Psoas muscle (tissue), 8 donors: Measurements from ENCODE around the gene P3H4. TPM values are rescaled to one million over a fixed set of nuclear protein-coding genes. Genes with fewer than 3 reads are reported as not detected.
"Not testable (repeated sequence)": the region's sequence is repeated elsewhere in the genome, so short reads cannot be mapped to it uniquely, and the experiment has no call there.

Experiments used
- ATAC-seq, 4 donors: fragments of 200-7000 bp; cut with Tn5 transposase; one replicate each; pipeline ENCODE4 v1.9.1; 2020; ENCODE audit warnings: moderate library complexity in 3 of 4, mild to moderate bottlenecking in 2 of 4
- DNase-seq, 2 donors: peaks; one replicate each; pipeline ENCODE4 v3.0.0-alpha.2; 2020
- H3K27ac ChIP-seq: fragments of 200-600 bp; one replicate; pipeline ENCODE4 v1.8.0; 2022
- H3K27me3 ChIP-seq, 3 donors: fragments of 200-600 bp in 1 of 3; one replicate each; pipeline versions ENCODE4 v1.6.1 to v1.8.0; 2013 to 2022; ENCODE audit warnings: low read length in 2 of 3, mild to moderate bottlenecking in 2 of 3, moderate library complexity in 1 of 3; ENCODE audit not compliant: insufficient read depth in 3 of 3
- H3K36me3 ChIP-seq, 2 donors: fragments of 200-600 bp in 1 of 2; one replicate each; pipeline versions ENCODE4 v1.6.1 to v1.8.0; 2013 to 2022; ENCODE audit warnings: low read depth in 1 of 2, mild to moderate bottlenecking in 1 of 2, moderate library complexity in 1 of 2; ENCODE audit not compliant: insufficient read depth in 1 of 2
- H3K4me1 ChIP-seq: fragments of 200-600 bp; one replicate; pipeline ENCODE4 v1.8.0; 2022
- H3K4me3 ChIP-seq: fragments of 200-600 bp; one replicate; pipeline ENCODE4 v1.8.0; 2022; ENCODE audit warnings: mild to moderate bottlenecking
- H3K9me3 ChIP-seq: fragments of 200-600 bp; one replicate; pipeline ENCODE4 v1.8.0; 2022
- CTCF ChIP-seq: fragments of 200-600 bp; IDR thresholded peaks from one replicate; pipeline ENCODE4 v1.8.0; 2022; ENCODE audit warnings: antibody characterized with exemption
- WGBS, 3 donors: extraction: QIAGEN DNeasy Blood & Tissue Kit; methylation state at CpG; one replicate each; pipeline versions ENCODE4 v1.1.6 to v1.1.7; 2013; 5-methylcytosine and 5-hydroxymethylcytosine counted together
- intact Hi-C, 2 donors: fragments of 100-400 bp; cut with DNase I; formaldehyde crosslinking; loops; one replicate each; pipeline versions ENCODE4 v1.11.0 to v1.14.2; 2022
- polyA plus RNA-seq, 3 donors: library from polyadenylated mRNA; stranded (reverse); fragments of 200-250 nt; gene quantifications; one replicate each; pipeline ENCODE4 v1.2.3, GENCODE V29; 2013
- total RNA-seq, 4 donors: library from RNA; stranded (reverse); fragmentation: NEBNext Ultra II Directional in 2 of 4; extraction: Animal tissue kit (Norgen Biotek cat#: 25700) in 2 of 4; gene quantifications; one replicate each; pipeline versions ENCODE4 v1.2.1 to v1.2.4, GENCODE V29; 2021 to 2023
- donor health status: healthy with polysubstance abuse.
- donor health status: DM: no; HTN: no; CAD: no; lungs with moderate emphysema.
- donor health status: Bipolar disorder and iron deficiency.
- donor health status: healthy.
- donor health status: DM: yes; HTN: yes; CAD: no.
- donor health status: DM: no; HTN: no; CAD: no.
- donor health status: DM: no; HTN: no; CAD: no.
- donor health status: DM: yes; HTN: yes; CAD: no.

The P3H4 gene
- total and polyA plus RNA-seq, 7 donors, result 0.58 to 3.4 (median 1.7) TPM

- intact Hi-C loops, result no loop called here
- Histone ChIP-seq H3K9me3 (no peaks in the 10 kb centered on the region), H3K36me3 (peaks cover 0 to under 1% of the 10 kb centered on the region in 2 donors), H3K27me3 (no peaks in the 10 kb centered on the region), H3K4me1 (peaks cover 69% of the 10 kb centered on the region), H3K27ac (peak overlapping the region; percentile 80), H3K4me3 (no peak overlapping the region)
- no peak for TF ChIP-seq CTCF
- DNase-seq, result peak; percentile 68 to 88
- peak; percentile 2 to 57 (median 29) for ATAC-seq
- 7 to 15% (median 12%) methylated on average over 12 of the region's 12 CpGs for WGBS, 3 donors
Measured at GRCh38 chr17:41777574-41778188, 34.1 kb downstream of the P3H4 start.

GRCh38 chr17:41777157-41777573 lies 34.6 kb downstream of the P3H4 start:
- Histone ChIP-seq H3K4me3 (peak overlapping the region; percentile 19), H3K27me3 (no peaks in the 10 kb centered on the region), H3K36me3 (peaks cover 0 to 5% of the 10 kb centered on the region in 2 donors), H3K9me3 (no peaks in the 10 kb centered on the region), H3K27ac (peak overlapping the region; percentile 80), H3K4me1 (peaks cover 64% of the 10 kb centered on the region)
- peak; percentile 37 for TF ChIP-seq CTCF
- WGBS, 3 donors, result 2 to 8% (median 4%) methylated on average over 4 of the region's 4 CpGs
- intact Hi-C loops, result no loop called here
- DNase-seq (peak; percentile 49 to 85), ATAC-seq (peak; percentile 56 to 72 (median 68))

DNA sequence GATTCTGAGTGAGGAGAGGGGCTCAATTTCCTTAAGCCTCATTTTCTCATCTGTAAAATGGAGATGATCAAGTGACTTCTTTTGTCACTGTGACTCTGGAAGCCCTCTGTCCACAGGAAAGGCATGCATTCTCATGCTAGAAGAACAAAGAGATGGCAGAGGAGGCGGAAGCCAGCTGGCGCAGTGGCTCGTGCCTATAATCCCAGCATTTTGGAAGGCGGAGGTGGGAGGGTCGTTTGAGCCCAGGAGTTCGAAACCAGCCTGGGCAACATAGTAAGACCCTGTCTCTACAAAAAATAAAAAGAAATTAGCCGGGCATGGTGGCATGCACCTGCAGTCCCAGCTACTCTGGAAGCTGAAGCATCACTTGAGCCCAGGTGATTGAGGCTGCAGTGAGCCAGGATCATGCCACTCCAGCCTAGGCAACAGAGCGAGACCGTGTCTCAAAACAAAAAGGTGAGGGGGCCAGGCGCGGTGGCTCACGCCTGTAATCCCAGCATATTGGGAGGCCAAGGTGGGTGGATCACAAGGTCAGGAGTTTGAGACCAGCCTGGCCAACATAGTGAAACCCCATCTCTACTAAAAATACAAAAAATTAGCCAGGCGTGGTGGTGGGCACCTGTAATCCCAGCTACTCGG lies 35.4 kb downstream of the P3H4 start:
- H3K4me1 ChIP-seq, result peaks cover 56% of the 10 kb centered on the region
- peak overlapping the region; percentile 80 for H3K27ac ChIP-seq
- intact Hi-C loops, H3K9me3 ChIP-seq, ATAC-seq, H3K36me3 ChIP-seq, DNase-seq, H3K27me3 ChIP-seq: not testable (repeated sequence)
- peak overlapping the region; percentile 23 for H3K4me3 ChIP-seq
- WGBS, 3 donors, result 57 to 75% (median 59%) methylated on average over 14 of the region's 14 CpGs

- H3K4me1 ChIP-seq, result peaks cover 52% of the 10 kb centered on the region
- peak overlapping the region; percentile 80 for H3K27ac ChIP-seq
- intact Hi-C loops, result no loop called here
- H3K27me3 ChIP-seq, result no peaks in the 10 kb centered on the region
- H3K36me3 ChIP-seq, result peaks cover 0 to 15% of the 10 kb centered on the region in 2 donors
- H3K4me3 ChIP-seq, result peak overlapping the region; percentile 23
- DNase-seq (peak in 1 of 2 donors; percentile 83), ATAC-seq (peak; percentile 36 to 78 (median 72))
- no peaks in the 10 kb centered on the region for H3K9me3 ChIP-seq
- WGBS, 3 donors, result 20 to 25% (median 25%) methylated on average over 11 to 12 of the region's 12 CpGs
- TF ChIP-seq CTCF, result no peak
Measured at GRCh38 chr17:41775394-41776226, 36.1 kb downstream of the P3H4 start.

DNA sequence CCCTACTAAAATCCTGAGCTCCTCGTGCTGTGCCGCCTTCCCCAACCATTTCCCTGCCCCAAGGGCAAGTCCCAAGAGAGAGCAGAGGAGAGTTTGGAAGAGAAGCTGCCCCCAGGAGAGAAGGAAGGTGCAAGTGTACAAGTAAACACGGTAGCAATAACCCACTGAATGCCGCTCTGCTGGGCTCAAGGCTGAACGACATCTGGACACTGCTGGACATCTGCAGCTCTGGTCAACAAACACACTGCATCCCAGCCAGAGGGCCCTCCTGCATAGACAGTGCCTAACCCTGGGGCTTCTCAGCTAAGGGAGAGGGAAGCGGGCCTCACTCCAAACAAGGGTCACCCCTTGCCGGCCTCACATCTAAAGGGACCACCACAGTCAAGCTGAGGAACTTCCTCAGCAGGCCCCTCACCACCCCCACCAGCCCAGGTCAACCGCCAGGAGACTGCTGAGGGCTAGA lies 38.0 kb downstream of the P3H4 start:
- Histone ChIP-seq H3K27ac (peak overlapping the region; percentile 12), H3K4me3 (no peak overlapping the region), H3K27me3 (no peaks in the 10 kb centered on the region), H3K4me1 (peaks cover 40% of the 10 kb centered on the region), H3K9me3 (no peaks in the 10 kb centered on the region), H3K36me3 (peaks cover 0 to 33% of the 10 kb centered on the region in 2 donors)
- intact Hi-C loops, result no loop called here
- DNase-seq, result no peak
- no peak for TF ChIP-seq CTCF
- 47 to 60% (median 52%) methylated on average over 8 of the region's 8 CpGs for WGBS, 3 donors
- ATAC-seq, result no peak
